CD14-positive monocyte (primary cell): ENCODE measurements around the gene CABYR. TPM values are rescaled to one million over a fixed set of nuclear protein-coding genes. Genes with fewer than 3 reads are reported as not detected.

Experiments
- DNase-seq, 3 donors: peaks; one replicate each; pipeline ENCODE4 v3.0.0-alpha.2; 2011 to 2022
- H2AFZ ChIP-seq: 2 replicates; pipeline ENCODE4 v1.6.0; 2012; ENCODE audit warnings: mild to moderate bottlenecking, low read depth, low read length, inconsistent platforms; ENCODE audit not compliant: insufficient read depth, poor library complexity, severe bottlenecking
- H3K27ac ChIP-seq, 2 donors: 1 replicate in 1 of 2; 2 replicates in 1 of 2; pipeline ENCODE4 v1.5.1; 2012 to 2013; ENCODE audit warnings: low read length in 2 of 2, control low read depth in 1 of 2, inconsistent platforms in 1 of 2, low read depth in 1 of 2, mild to moderate bottlenecking in 1 of 2
- H3K27me3 ChIP-seq, 2 donors: one replicate each; pipeline versions ENCODE4 v1.6.0 to v1.6.1; 2011 to 2013; ENCODE audit warnings: low read length in 2 of 2; ENCODE audit not compliant: control insufficient read depth in 2 of 2, insufficient read depth in 2 of 2
- H3K36me3 ChIP-seq, 2 donors: replicated peaks in 1 of 2; 1 replicate in 1 of 2; 2 replicates in 1 of 2; pipeline versions ENCODE4 v1.5.1 to v1.6.1; 2012 to 2013; ENCODE audit warnings: low read length in 2 of 2, control low read depth in 1 of 2, inconsistent platforms in 1 of 2, mild to moderate bottlenecking in 1 of 2; ENCODE audit not compliant: insufficient read depth in 2 of 2, control insufficient read depth in 1 of 2
- H3K4me1 ChIP-seq, 2 donors: 1 replicate in 1 of 2; 2 replicates in 1 of 2; pipeline versions ENCODE4 v1.5.1 to v1.6.1; 2012 to 2013; ENCODE audit warnings: low read length in 2 of 2, control low read depth in 1 of 2, inconsistent platforms in 1 of 2, mild to moderate bottlenecking in 1 of 2, moderate library complexity in 1 of 2; ENCODE audit not compliant: insufficient read depth in 2 of 2, control insufficient read depth in 1 of 2
- H3K4me2 ChIP-seq: replicated peaks from 2 replicates; pipeline ENCODE3; 2012; ENCODE audit warnings: low read length, moderate library complexity, mild to moderate bottlenecking; ENCODE audit not compliant: poor library complexity, severe bottlenecking; ENCODE audit errors: extremely low read depth
- H3K4me3 ChIP-seq, 3 experiments: fragments of 200-600 bp in 1 of 3; sonication (generic) in 1 of 3; replicated peaks in 1 of 3; 1 replicate in 2 of 3; 2 replicates in 1 of 3; pipeline ENCODE4 v1.5.1; 2011 to 2013; ENCODE audit warnings: low read length in 3 of 3, mild to moderate bottlenecking in 3 of 3, control low read depth in 2 of 3, low read depth in 2 of 3, inconsistent platforms in 1 of 3, moderate library complexity in 1 of 3
- H3K79me2 ChIP-seq: 2 replicates; pipeline ENCODE4 v1.6.0; 2012; ENCODE audit warnings: mild to moderate bottlenecking, control low read depth, inconsistent platforms, low read length, moderate library complexity; ENCODE audit not compliant: insufficient read depth
- H3K9ac ChIP-seq: 2 replicates; pipeline ENCODE4 v1.6.0; 2017; ENCODE audit warnings: low read length, mild to moderate bottlenecking; ENCODE audit not compliant: insufficient read depth, poor library complexity, severe bottlenecking
- H3K9me3 ChIP-seq, 2 donors: replicated peaks in 1 of 2; 1 replicate in 1 of 2; 2 replicates in 1 of 2; pipeline versions ENCODE4 v1.5.1 to v1.6.1; 2012 to 2013; ENCODE audit warnings: low read length in 2 of 2, control low read depth in 1 of 2; ENCODE audit not compliant: control insufficient read depth in 1 of 2, insufficient read depth in 1 of 2
- H4K20me1 ChIP-seq: 2 replicates; pipeline ENCODE4 v1.6.0; 2012; ENCODE audit warnings: mild to moderate bottlenecking, low read length, control low read depth, moderate library complexity; ENCODE audit not compliant: insufficient read depth
- H3K27ac Mint-ChIP-seq, 7 donors: one replicate each; pipeline ENCODE4 v1.8.0; 2020; ENCODE audit warnings: mild to moderate bottlenecking in 7 of 7, mixed read lengths in 7 of 7, moderate library complexity in 6 of 7, inconsistent platforms in 2 of 7
- H3K27me3 Mint-ChIP-seq, 3 donors: one replicate each; pipeline ENCODE4 v1.8.0; 2021 to 2022; ENCODE audit warnings: low read depth in 3 of 3, mild to moderate bottlenecking in 3 of 3, mixed read lengths in 3 of 3, moderate library complexity in 3 of 3, inconsistent platforms in 1 of 3
- H3K36me3 Mint-ChIP-seq, 2 donors: one replicate each; pipeline ENCODE4 v1.8.0; 2020; ENCODE audit warnings: mixed read lengths in 2 of 2, inconsistent platforms in 1 of 2, mild to moderate bottlenecking in 1 of 2
- H3K4me1 Mint-ChIP-seq: one replicate; pipeline ENCODE4 v1.8.0; 2020; ENCODE audit warnings: mild to moderate bottlenecking, mixed read lengths
- H3K4me3 Mint-ChIP-seq, 2 donors: one replicate each; pipeline ENCODE4 v1.8.0; 2020; ENCODE audit warnings: mild to moderate bottlenecking in 2 of 2, mixed read lengths in 2 of 2, moderate library complexity in 1 of 2
- H3K9me3 Mint-ChIP-seq, 7 donors: one replicate each; pipeline ENCODE4 v1.8.0; 2020 to 2022; ENCODE audit warnings: mixed read lengths in 7 of 7, mild to moderate bottlenecking in 6 of 7, moderate library complexity in 6 of 7, inconsistent platforms in 2 of 7
- WGBS: methylation state at CpG from one replicate; pipeline ENCODE4 v1.1.5; 2013; ENCODE audit warnings: missing lambda C conversion rate; ENCODE audit not compliant: insufficient coverage; 5-methylcytosine and 5-hydroxymethylcytosine counted together
- intact Hi-C, 2 donors: fragments of 100-400 bp; cut with micrococcal nuclease; formaldehyde crosslinking; loops; one replicate each; pipeline versions ENCODE4 v1.15.0 to v1.15.1; 2023
- polyA plus RNA-seq, 3 donors: library from polyadenylated mRNA; depleted of rRNA in 1 of 3; unstranded in 2 of 3; stranded (reverse) in 1 of 3; fragments of 300-500 nt in 2 of 3; fragments of >200 nt in 1 of 3; fragmentation: Illumina TruSeq in 2 of 3; gene quantifications; 1 replicate in 2 of 3; 2 replicates in 1 of 3; pipeline ENCODE4 v1.2.3, GENCODE V29; 2012 to 2021
- TF ChIP-seq, protein P1 (sequence below): fragments of 200-600 bp; IDR thresholded peaks from one replicate; pipeline ENCODE4 v1.8.0; 2022; ENCODE audit warnings: antibody characterized with exemption, mild to moderate bottlenecking

CABYR gene
- polyA plus RNA-seq, 3 donors: 0.07 TPM; not detected in 2

DNA sequence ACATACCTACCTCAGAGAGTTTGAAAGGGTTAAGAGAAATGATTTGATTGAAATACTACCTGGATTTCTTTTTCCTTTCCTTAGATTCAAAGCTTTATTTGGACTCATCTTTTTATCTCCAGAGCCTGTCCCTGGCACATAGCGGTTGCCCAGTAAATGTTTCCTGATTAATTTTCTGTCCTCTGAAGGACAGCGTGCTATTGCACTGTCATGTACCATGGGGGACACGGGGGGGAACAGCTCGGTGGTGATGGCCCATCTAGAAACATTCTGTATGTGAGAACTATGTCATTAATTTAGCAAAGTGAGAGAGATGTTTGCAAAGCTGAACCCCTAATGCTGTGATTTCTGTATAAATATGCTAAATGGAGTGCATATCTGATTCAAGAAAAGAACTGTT, 26.4 kb upstream of the CABYR start:
- no peak for DNase-seq
- H3K9me3 Mint-ChIP-seq: peaks cover 0 to 2% (median 0%) of the 10 kb centered on the region in 7 donors
- no peaks in the 10 kb centered on the region for H3K79me2 ChIP-seq
- H3K4me2 ChIP-seq: no peak overlapping the region
- peaks cover 9% of the 10 kb centered on the region for H3K4me1 Mint-ChIP-seq
- H3K27ac Mint-ChIP-seq: no peak overlapping the region
- H3K36me3 Mint-ChIP-seq: peaks cover 48 to 58% of the 10 kb centered on the region in 2 donors
- peaks cover 21 to 69% of the 10 kb centered on the region in 2 donors for H3K36me3 ChIP-seq
- H3K27me3 Mint-ChIP-seq: no peaks in the 10 kb centered on the region
- H2AFZ ChIP-seq: no peak overlapping the region
- no peak overlapping the region for H3K4me3 Mint-ChIP-seq
- H3K4me1 ChIP-seq: peaks cover 5 to 6% of the 10 kb centered on the region in 2 donors
- WGBS: 100% methylated on average over 4 of the region's 4 CpGs
- H3K9me3 ChIP-seq: no peaks in the 10 kb centered on the region
- intact Hi-C loops: loop anchor here in 1 of 2 donors (10.0 kb wide), 1 partner anchor 98 kb away; the partner anchor contains the start of gene TTC39C
- H3K4me3 ChIP-seq: no peak overlapping the region
- H4K20me1 ChIP-seq: no peaks in the 10 kb centered on the region
- TF ChIP-seq, protein P1, sequence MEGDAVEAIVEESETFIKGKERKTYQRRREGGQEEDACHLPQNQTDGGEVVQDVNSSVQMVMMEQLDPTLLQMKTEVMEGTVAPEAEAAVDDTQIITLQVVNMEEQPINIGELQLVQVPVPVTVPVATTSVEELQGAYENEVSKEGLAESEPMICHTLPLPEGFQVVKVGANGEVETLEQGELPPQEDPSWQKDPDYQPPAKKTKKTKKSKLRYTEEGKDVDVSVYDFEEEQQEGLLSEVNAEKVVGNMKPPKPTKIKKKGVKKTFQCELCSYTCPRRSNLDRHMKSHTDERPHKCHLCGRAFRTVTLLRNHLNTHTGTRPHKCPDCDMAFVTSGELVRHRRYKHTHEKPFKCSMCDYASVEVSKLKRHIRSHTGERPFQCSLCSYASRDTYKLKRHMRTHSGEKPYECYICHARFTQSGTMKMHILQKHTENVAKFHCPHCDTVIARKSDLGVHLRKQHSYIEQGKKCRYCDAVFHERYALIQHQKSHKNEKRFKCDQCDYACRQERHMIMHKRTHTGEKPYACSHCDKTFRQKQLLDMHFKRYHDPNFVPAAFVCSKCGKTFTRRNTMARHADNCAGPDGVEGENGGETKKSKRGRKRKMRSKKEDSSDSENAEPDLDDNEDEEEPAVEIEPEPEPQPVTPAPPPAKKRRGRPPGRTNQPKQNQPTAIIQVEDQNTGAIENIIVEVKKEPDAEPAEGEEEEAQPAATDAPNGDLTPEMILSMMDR: no peak
- no peak overlapping the region for H3K27ac ChIP-seq
- H3K27me3 ChIP-seq: no peaks in the 10 kb centered on the region
- no peak overlapping the region for H3K9ac ChIP-seq

DNA sequence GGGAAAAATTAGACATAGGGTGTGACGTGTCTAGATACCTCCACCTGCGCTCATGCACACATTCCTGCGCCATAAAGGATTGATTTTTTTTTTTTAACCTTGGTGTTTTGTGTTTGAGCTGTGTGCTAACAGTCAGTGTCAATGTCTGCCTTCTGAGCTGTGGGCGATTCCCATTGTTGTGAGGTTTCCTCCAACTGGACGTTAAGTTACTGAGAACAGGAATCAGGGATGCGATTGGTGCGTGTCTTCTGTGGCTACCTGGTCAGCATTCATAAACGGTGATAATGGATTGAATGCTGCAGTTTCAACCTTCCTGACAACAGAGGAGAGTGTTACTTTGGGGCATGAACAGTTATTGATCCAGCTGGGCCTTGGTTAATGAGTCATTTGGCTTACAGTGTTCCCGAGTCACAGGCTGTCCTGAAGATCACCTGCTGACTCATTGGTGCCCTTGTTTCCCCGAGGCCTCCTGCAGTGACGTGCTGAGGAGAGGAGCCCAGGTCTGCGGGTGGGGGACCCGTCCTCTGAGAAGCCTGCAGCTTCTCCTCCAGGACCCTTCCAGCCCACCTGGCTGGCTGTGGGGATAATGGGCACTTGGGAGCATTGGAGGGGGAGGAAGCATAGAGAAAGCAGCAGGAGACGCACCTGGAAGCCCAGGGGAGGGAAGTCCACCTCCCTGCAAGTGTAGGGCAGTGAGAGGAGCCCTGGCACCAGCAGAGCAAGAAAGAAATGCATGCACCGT, 25.8 kb upstream of the CABYR start:
- Histone ChIP-seq H3K9me3 (no peaks in the 10 kb centered on the region), H3K36me3 (peaks cover 22 to 69% of the 10 kb centered on the region in 2 donors), H4K20me1 (no peaks in the 10 kb centered on the region), H3K27ac (no peak overlapping the region), H3K4me1 (peaks cover 5 to 6% of the 10 kb centered on the region in 2 donors), H3K4me3 (no peak overlapping the region), H3K9ac (no peak overlapping the region), H2AFZ (no peak overlapping the region), H3K27me3 (no peaks in the 10 kb centered on the region), H3K4me2 (no peak overlapping the region), H3K79me2 (no peaks in the 10 kb centered on the region)
- intact Hi-C loops: loop anchor here in 1 of 2 donors (10.0 kb wide), 1 partner anchor 98 kb away; the partner anchor contains the start of gene TTC39C
- H3K27me3 Mint-ChIP-seq: no peaks in the 10 kb centered on the region
- no peak for DNase-seq
- H3K4me3 Mint-ChIP-seq: no peak overlapping the region
- peaks cover 9% of the 10 kb centered on the region for H3K4me1 Mint-ChIP-seq
- peaks cover 0 to 2% (median 0%) of the 10 kb centered on the region in 7 donors for H3K9me3 Mint-ChIP-seq
- H3K27ac Mint-ChIP-seq: peak overlapping the region in 1 of 7 donors; percentile 9
- 91% methylated on average over 12 of the region's 15 CpGs for WGBS
- H3K36me3 Mint-ChIP-seq: peaks cover 47 to 58% of the 10 kb centered on the region in 2 donors
- TF ChIP-seq, protein P1: no peak
